HG03342 (cell line): ENCODE results near the gene UBE2N.
A peak's percentile ranks its signal among the peaks of the same experiment; 100 is the strongest.

Experiments
- ATAC-seq: cut with Tn5 transposase; IDR thresholded peaks from one replicate; pipeline ENCODE4 v1.9.1; 2021; ENCODE audit warnings: mild to moderate bottlenecking, moderate library complexity; ENCODE audit not compliant: unreplicated experiment

Gene UBE2N

DNA sequence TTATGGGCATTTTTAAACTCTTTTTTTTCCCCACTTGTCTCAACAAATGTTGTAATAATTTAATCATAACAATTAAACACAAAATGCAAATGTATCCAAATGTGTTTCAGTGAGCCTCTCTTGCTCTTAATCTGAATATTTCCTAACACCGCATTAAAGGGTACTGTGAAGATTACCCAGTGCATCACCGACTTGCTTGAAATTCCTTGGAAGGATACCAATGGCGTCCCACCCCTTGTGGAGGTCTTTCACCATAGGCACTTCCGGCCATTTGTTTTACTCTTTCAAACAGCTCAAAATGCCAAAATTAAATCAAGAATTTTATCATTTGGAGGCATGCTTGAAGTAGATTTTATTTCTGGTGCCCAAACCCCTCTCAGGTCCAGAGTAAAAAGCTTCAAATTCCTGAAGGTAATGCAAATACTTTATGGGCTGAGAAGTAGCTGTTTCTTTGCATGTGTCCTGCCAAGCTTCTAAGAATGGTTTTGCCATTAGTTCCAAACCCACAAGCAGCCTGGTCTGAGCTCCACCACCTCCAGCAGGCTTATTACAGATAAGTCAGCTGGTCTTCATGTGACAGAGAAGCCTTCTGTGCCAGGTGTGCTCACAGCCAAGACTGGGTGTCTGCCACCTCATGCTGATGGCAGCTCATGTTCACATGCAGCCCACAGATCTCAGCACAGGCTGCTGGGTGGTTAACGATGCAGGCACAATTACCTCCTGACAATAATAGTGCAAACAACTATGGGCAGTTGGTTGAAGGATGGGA, 80.4 kb downstream of the UBE2N start:
- ATAC-seq: no peak

DNA sequence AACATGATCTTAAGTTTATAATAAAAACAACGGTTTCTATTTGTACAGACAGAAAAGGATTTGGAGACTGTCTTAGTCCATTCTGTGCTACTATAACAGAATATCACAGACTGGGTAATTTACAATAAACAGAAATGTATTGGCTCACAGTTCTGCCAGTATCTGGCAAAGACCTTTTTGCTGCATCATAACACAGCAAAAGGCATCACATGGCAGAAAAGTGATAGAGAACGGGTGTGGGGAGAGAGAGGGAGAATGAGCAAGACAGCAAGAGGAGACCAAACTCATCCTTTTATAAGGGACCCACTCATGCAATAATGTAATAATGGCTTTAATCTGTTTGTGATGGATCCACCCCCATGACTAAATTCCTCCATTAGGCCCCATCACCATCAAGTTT, 81.1 kb downstream of the UBE2N start:
- ATAC-seq: no peak

GRCh38 chr12:93358821-93359220, 82.9 kb downstream of the UBE2N start:
- no peak for ATAC-seq

GRCh38 chr12:93358058-93358457, 83.7 kb downstream of the UBE2N start:
- peak; percentile 74 for ATAC-seq

DNA sequence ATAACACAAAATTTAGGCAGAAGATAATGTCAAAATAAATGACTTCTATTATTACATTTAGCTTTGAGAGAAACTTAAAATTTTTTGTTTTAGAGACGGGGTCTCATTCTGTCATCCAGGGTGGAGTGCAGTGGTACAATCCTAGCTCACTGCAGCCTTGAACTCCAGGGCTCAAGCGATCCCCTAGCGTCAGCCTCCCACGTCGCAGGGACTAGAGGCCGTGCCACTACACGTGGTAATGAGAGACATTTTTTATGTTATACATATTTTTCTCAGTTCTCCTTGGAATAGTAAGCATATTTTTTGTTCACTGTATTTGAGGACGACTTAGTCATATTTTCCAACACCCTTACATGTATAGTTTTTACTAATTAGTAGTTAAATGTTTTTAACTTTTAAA, 85.5 kb downstream of the UBE2N start:
- ATAC-seq: no peak
